DND-41 (cell line): Measurements from ENCODE around the gene PLAC9.

Experiments used
- ATAC-seq: fragments of 200-7000 bp; cut with Tn5 transposase; 3 replicates; pipeline ENCODE4 v1.9.1; 2021; ENCODE audit warnings: low read depth; ENCODE audit not compliant: insufficient read depth
- DNase-seq: peaks from one replicate; pipeline ENCODE4 v3.0.0-alpha.2; 2020
- H2AFZ ChIP-seq: 2 replicates; pipeline ENCODE4 v1.6.0; 2012; ENCODE audit warnings: low read depth, low read length
- H3K27ac ChIP-seq: 2 replicates; pipeline ENCODE4 v1.5.1; 2012; ENCODE audit warnings: low read length, inconsistent platforms
- H3K27me3 ChIP-seq: fragments of 200-600 bp; sonication (generic); 2 replicates; pipeline ENCODE4 v1.6.0; 2012; ENCODE audit warnings: low read length, mild to moderate bottlenecking, inconsistent platforms; ENCODE audit not compliant: insufficient read depth, poor library complexity
- H3K36me3 ChIP-seq: 2 replicates; pipeline ENCODE4 v1.5.1; 2012; ENCODE audit warnings: low read length, inconsistent platforms; ENCODE audit not compliant: insufficient read depth
- H3K4me1 ChIP-seq: 2 replicates; pipeline ENCODE4 v1.5.1; 2012; ENCODE audit warnings: mild to moderate bottlenecking, low read length; ENCODE audit not compliant: insufficient read depth
- H3K4me2 ChIP-seq: 2 replicates; pipeline ENCODE4 v1.6.0; 2012; ENCODE audit warnings: mild to moderate bottlenecking, moderate library complexity, low read length, inconsistent platforms; ENCODE audit not compliant: insufficient read depth
- H3K4me3 ChIP-seq, 2 experiments: fragments of 200-600 bp in 1 of 2; shearing (Covaris generic) in 1 of 2; 2 replicates each; pipeline ENCODE4 v1.5.1; 2012 to 2016; ENCODE audit warnings: inconsistent platforms in 2 of 2, low read length in 2 of 2, mild to moderate bottlenecking in 2 of 2, low read depth in 1 of 2, moderate library complexity in 1 of 2
- H3K79me2 ChIP-seq: 2 replicates; pipeline ENCODE4 v1.6.0; 2012; ENCODE audit warnings: low read length, inconsistent platforms; ENCODE audit not compliant: insufficient read depth
- H3K9ac ChIP-seq: 2 replicates; pipeline ENCODE4 v1.6.0; 2012; ENCODE audit warnings: low read depth, mild to moderate bottlenecking, inconsistent platforms, low read length, moderate library complexity
- H3K9me3 ChIP-seq: 2 replicates; pipeline ENCODE4 v1.5.1; 2012; ENCODE audit warnings: low read length, moderate library complexity, mild to moderate bottlenecking, inconsistent platforms; ENCODE audit not compliant: insufficient read depth, severe bottlenecking
- H4K20me1 ChIP-seq: 2 replicates; pipeline ENCODE4 v1.6.0; 2012; ENCODE audit warnings: low read length; ENCODE audit not compliant: insufficient read depth
- EZH2 ChIP-seq: IDR thresholded peaks from 3 replicates; pipeline ENCODE4 v1.6.1; 2012; ENCODE audit warnings: borderline replicate concordance, low read depth, mild to moderate bottlenecking, moderate library complexity, low read length, inconsistent platforms; ENCODE audit not compliant: severe bottlenecking
- TF ChIP-seq, protein P1 (sequence below): IDR thresholded peaks from 2 replicates; pipeline ENCODE4 v1.5.1; 2012; ENCODE audit warnings: borderline replicate concordance, low read length, moderate library complexity, mild to moderate bottlenecking; ENCODE audit not compliant: poor library complexity, severe bottlenecking; ENCODE audit errors: extremely low read depth

PLAC9 gene

DNA sequence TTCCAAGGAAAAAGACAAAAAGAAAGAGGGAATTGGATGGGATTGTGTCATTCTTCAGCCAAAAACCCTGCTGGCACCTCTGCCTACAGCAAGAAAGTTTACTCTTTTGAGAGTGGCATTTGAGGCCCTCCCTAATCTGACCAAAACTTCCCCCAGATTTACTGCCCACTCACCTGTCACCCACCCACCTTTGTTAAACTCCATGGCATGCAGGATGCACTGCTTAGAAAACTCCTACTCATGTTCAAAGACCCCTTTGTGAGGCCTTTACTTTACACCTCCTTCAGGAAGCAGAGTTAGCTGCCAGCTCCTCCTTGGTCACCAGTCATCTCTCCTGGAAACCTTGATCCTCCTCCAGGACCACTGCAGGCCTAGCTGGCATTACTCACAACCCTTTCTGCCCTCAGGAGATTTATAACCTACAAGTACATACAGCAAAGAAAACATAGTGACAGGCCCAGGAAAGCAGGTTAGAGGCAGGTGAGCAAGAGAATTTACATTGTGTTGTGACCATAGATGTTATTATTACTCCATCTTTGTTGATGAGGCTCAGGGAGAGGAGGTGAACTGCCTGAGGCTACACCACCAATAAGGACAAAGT lies 10.3 kb upstream of the PLAC9 start:
- no peak overlapping the region for H3K4me3 ChIP-seq
- H3K4me1 ChIP-seq, result no peaks in the 10 kb centered on the region
- no peaks in the 10 kb centered on the region for H3K79me2 ChIP-seq
- H3K36me3 ChIP-seq, result no peaks in the 10 kb centered on the region
- H3K27ac ChIP-seq, result no peak overlapping the region
- no peak for TF ChIP-seq EZH2
- TF ChIP-seq, protein P1, sequence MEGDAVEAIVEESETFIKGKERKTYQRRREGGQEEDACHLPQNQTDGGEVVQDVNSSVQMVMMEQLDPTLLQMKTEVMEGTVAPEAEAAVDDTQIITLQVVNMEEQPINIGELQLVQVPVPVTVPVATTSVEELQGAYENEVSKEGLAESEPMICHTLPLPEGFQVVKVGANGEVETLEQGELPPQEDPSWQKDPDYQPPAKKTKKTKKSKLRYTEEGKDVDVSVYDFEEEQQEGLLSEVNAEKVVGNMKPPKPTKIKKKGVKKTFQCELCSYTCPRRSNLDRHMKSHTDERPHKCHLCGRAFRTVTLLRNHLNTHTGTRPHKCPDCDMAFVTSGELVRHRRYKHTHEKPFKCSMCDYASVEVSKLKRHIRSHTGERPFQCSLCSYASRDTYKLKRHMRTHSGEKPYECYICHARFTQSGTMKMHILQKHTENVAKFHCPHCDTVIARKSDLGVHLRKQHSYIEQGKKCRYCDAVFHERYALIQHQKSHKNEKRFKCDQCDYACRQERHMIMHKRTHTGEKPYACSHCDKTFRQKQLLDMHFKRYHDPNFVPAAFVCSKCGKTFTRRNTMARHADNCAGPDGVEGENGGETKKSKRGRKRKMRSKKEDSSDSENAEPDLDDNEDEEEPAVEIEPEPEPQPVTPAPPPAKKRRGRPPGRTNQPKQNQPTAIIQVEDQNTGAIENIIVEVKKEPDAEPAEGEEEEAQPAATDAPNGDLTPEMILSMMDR, result no peak
- no peak for ATAC-seq
- no peak overlapping the region for H3K4me2 ChIP-seq
- no peak for DNase-seq
- no peak overlapping the region for H2AFZ ChIP-seq
- H4K20me1 ChIP-seq, result no peaks in the 10 kb centered on the region
- peaks cover 4% of the 10 kb centered on the region for H3K27me3 ChIP-seq
- no peak overlapping the region for H3K9ac ChIP-seq
- no peaks in the 10 kb centered on the region for H3K9me3 ChIP-seq

DNA sequence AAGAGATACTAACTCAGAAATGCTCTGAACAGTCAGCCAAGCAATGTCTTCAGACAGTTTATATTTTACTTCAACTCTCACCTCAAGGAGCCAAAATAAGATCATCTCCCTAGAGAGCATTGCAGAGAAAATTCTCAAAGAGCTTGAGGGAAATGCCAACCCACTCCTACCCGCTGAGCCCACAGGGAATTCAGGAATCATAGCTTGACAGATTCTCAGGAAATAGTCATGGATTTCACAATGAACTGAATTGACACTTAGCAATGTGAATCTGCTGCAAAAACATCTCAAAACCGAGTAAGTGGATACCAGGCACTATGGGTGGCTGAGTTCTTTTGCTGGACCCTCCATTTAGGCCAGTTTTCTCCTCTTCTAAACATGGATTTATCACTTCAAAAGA lies 9.8 kb upstream of the PLAC9 start:
- DNase-seq, result no peak
- Histone ChIP-seq H3K4me1 (no peaks in the 10 kb centered on the region), H2AFZ (no peak overlapping the region), H3K27ac (no peak overlapping the region), H4K20me1 (no peaks in the 10 kb centered on the region), H3K9ac (no peak overlapping the region), H3K79me2 (no peaks in the 10 kb centered on the region), H3K9me3 (no peaks in the 10 kb centered on the region), H3K4me2 (no peak overlapping the region), H3K27me3 (peaks cover 4% of the 10 kb centered on the region), H3K4me3 (no peak overlapping the region), H3K36me3 (no peaks in the 10 kb centered on the region)
- ATAC-seq, result no peak
- TF ChIP-seq, protein P1, result no peak
- TF ChIP-seq EZH2, result no peak

DNA sequence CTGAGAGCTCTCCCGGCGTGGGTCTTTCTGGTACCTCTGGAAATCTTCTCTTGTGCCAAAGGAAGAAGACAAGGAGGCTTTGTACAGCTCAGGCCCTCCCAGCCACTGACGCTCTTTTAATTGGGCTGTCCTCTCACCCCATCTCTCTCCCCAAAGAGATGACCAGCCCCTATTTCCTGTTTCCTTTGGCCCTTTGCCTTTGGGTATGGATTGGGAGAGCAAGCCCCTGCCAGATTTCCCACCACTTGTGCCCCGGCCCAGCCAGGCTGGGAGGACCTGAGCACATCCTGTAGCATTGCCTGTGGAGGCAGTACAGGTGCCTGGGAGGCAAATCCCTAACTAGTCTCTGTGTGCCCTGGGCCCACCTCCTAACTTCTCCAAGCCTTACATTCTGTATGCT lies 5.7 kb upstream of the PLAC9 start:
- no peak for DNase-seq
- H4K20me1 ChIP-seq, result no peaks in the 10 kb centered on the region
- no peak overlapping the region for H3K9ac ChIP-seq
- H2AFZ ChIP-seq, result no peak overlapping the region
- no peak overlapping the region for H3K4me2 ChIP-seq
- H3K4me1 ChIP-seq, result no peaks in the 10 kb centered on the region
- H3K9me3 ChIP-seq, result no peaks in the 10 kb centered on the region
- no peaks in the 10 kb centered on the region for H3K79me2 ChIP-seq
- H3K4me3 ChIP-seq, result no peak overlapping the region
- peaks cover 4% of the 10 kb centered on the region for H3K27me3 ChIP-seq
- no peak overlapping the region for H3K27ac ChIP-seq
- no peak for ATAC-seq
- TF ChIP-seq EZH2, result no peak
- H3K36me3 ChIP-seq, result no peaks in the 10 kb centered on the region

DNA sequence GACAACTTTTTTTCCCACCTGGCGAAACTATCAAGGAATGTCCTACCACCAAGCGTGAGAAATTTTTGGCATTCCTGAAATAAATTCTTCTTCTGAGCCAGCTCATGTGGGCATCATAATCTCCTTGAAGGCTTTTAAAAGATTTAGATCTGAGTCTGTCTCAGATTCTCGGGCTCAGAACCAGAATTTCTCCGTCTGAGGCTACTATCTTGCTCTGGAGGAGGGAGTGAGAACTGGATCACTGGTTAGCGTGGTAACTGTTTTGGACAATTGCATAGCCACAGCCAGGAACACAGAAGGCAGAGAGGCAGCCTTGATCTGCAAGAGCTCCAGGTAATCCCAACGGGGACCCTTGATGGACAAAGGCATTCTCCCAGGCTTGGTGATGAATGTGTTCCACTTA lies 1.0 kb upstream of the PLAC9 start:
- Histone ChIP-seq H3K27ac (no peak overlapping the region), H2AFZ (no peak overlapping the region), H3K9ac (no peak overlapping the region), H4K20me1 (no peaks in the 10 kb centered on the region), H3K79me2 (no peaks in the 10 kb centered on the region), H3K27me3 (no peaks in the 10 kb centered on the region), H3K36me3 (no peaks in the 10 kb centered on the region), H3K4me1 (no peaks in the 10 kb centered on the region), H3K9me3 (no peaks in the 10 kb centered on the region), H3K4me2 (no peak overlapping the region), H3K4me3 (no peak overlapping the region)
- TF ChIP-seq, protein P1, result no peak
- TF ChIP-seq EZH2, result no peak
- DNase-seq, result no peak
- no peak for ATAC-seq
